Esophagus muscularis mucosa (tissue), 4 donors: ENCODE results near the gene ZBTB48. TPM values are rescaled to one million over a fixed set of nuclear protein-coding genes. Genes with fewer than 3 reads are reported as not detected.

Experiments used
- DNase-seq: peaks from one replicate; pipeline ENCODE4 v3.0.0-alpha.2; 2017; ENCODE audit errors: extremely low spot score
- H3K27ac ChIP-seq, 4 donors: fragments of 200-600 bp; sonication (generic); replicated peaks in 1 of 4; 1 replicate in 3 of 4; 2 replicates in 1 of 4; pipeline ENCODE4 v1.5.1; 2016 to 2019; ENCODE audit warnings: mild to moderate bottlenecking in 1 of 4
- H3K27me3 ChIP-seq, 4 donors: fragments of 200-600 bp; sonication (generic); one replicate each; pipeline versions ENCODE4 v1.5.1 to v1.6.0; 2016 to 2019
- H3K36me3 ChIP-seq, 4 donors: fragments of 200-600 bp; sonication (generic); one replicate each; pipeline ENCODE4 v1.5.1; 2016 to 2019
- H3K4me1 ChIP-seq, 4 donors: fragments of 200-600 bp; sonication (generic); one replicate each; pipeline ENCODE4 v1.5.1; 2016 to 2019
- H3K4me3 ChIP-seq, 4 donors: fragments of 200-600 bp; sonication (generic); 1 replicate in 2 of 4; 2 replicates in 2 of 4; pipeline ENCODE4 v1.5.1; 2016 to 2019; ENCODE audit warnings: mild to moderate bottlenecking in 4 of 4, moderate library complexity in 1 of 4
- H3K9me3 ChIP-seq, 4 donors: fragments of 200-600 bp; sonication (generic); 1 replicate in 3 of 4; 2 replicates in 1 of 4; pipeline ENCODE4 v1.5.1; 2016 to 2019
- EP300 ChIP-seq: sonication (generic); formaldehyde crosslinking; IDR thresholded peaks from one replicate; pipeline ENCODE4 v1.6.1; 2017; ENCODE audit warnings: antibody characterized with exemption
- POLR2A ChIP-seq: fragments of 450-650 bp; IDR thresholded peaks from one replicate; pipeline ENCODE4 v1.6.1; 2017; ENCODE audit warnings: antibody characterized with exemption, moderate library complexity, mild to moderate bottlenecking, low read depth
- POLR2AphosphoS5 ChIP-seq, 2 donors: sonication (generic); formaldehyde crosslinking; IDR thresholded peaks; one replicate each; pipeline ENCODE4 v1.6.1; 2017; ENCODE audit warnings: antibody characterized with exemption in 2 of 2
- WGBS: methylation state at CpG from one replicate; pipeline ENCODE4 v1.1.5; 2018; 5-methylcytosine and 5-hydroxymethylcytosine counted together
- intact Hi-C: fragments of 100-400 bp; cut with DNase I; formaldehyde crosslinking; loops from one replicate; pipeline ENCODE4 v1.15.1; 2023
- total RNA-seq, 4 donors: library from RNA; depleted of rRNA; stranded (reverse); fragments of >200 nt; gene quantifications; one replicate each; pipeline versions ENCODE4 v1.1.0 to v1.2.1, GENCODE V29; 2016
- TF ChIP-seq, protein P1 (sequence below), 3 experiments: fragments of 200-600 bp in 2 of 3; fragments of 450-650 bp in 1 of 3; sonication (generic) in 2 of 3; IDR thresholded peaks; one replicate each; pipeline ENCODE4 v1.5.1; 2017 to 2019; ENCODE audit warnings: antibody characterized with exemption in 3 of 3, mild to moderate bottlenecking in 2 of 3, moderate library complexity in 1 of 3

Gene ZBTB48
- total RNA-seq, 4 donors from 2014 or later: 15.0 to 24.9 (median 16.4) TPM

DNA sequence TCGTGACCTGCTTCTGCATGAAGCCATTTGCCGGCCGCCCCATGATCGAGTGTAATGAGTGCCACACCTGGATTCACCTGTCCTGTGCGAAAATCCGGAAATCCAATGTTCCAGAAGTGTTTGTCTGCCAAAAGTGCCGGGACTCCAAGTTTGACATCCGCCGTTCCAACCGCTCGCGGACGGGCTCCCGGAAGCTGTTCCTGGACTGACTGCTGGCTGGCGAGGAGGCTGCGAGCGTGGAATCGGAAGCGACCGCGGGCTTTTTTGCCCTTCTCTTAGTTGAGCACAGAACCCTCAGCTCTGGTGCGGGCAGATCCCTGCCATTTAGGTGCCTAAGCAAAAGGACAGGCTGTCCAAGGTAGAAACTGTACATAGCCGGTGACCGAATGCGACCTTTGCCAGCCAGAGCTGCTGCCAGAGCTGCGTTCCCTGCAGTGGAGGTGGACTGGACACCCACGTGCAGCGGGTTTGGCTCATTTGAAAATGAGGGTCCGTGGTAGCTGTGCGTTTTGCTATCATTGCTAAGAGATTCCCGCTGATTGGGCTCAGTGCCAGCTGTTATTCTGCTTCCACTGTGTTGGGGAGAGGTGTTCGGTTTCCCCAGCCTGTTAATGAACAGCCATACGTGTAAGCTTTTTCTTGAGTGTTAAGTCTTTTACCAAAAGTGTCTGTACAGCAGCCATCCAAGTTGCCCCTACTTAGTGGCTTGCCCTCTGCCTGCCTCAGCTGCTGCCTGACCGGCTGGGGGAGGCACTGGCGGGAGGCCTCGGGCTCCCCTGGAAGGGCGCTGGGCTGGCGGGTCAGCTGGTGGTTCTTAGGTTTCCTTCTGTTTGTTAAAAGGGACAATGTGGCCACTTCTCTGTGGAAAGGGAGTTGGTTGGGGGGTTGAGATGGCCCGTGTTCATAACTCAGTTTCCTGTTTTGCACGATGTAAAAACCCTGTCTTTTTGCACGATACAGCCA lies 41.9 kb downstream of the ZBTB48 start:
- peak overlapping the region; percentile 7 to 92 (median 71) for H3K27ac ChIP-seq
- no peak overlapping the region for H3K4me3 ChIP-seq
- no peak for DNase-seq
- no peaks in the 10 kb centered on the region for H3K9me3 ChIP-seq
- TF ChIP-seq, protein P1, sequence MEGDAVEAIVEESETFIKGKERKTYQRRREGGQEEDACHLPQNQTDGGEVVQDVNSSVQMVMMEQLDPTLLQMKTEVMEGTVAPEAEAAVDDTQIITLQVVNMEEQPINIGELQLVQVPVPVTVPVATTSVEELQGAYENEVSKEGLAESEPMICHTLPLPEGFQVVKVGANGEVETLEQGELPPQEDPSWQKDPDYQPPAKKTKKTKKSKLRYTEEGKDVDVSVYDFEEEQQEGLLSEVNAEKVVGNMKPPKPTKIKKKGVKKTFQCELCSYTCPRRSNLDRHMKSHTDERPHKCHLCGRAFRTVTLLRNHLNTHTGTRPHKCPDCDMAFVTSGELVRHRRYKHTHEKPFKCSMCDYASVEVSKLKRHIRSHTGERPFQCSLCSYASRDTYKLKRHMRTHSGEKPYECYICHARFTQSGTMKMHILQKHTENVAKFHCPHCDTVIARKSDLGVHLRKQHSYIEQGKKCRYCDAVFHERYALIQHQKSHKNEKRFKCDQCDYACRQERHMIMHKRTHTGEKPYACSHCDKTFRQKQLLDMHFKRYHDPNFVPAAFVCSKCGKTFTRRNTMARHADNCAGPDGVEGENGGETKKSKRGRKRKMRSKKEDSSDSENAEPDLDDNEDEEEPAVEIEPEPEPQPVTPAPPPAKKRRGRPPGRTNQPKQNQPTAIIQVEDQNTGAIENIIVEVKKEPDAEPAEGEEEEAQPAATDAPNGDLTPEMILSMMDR (IDR thresholded peaks at IDR 0.05): no peak
- TF ChIP-seq POLR2AphosphoS5 (IDR thresholded peaks at IDR 0.05) (no peak), POLR2A (no peak), EP300 (no peak)
- intact Hi-C loops: no loop called here
- H3K4me1 ChIP-seq: peaks cover 17 to 56% (median 43%) of the 10 kb centered on the region in 4 donors
- 91% methylated on average over 15 of the region's 41 CpGs for WGBS
- H3K27me3 ChIP-seq: no peaks in the 10 kb centered on the region
- H3K36me3 ChIP-seq: peaks cover 30 to 71% (median 49%) of the 10 kb centered on the region in 4 donors

GRCh38 chr1:6622396-6623152 lies 42.8 kb downstream of the ZBTB48 start:
- Histone ChIP-seq H3K27me3 (no peaks in the 10 kb centered on the region), H3K4me3 (no peak overlapping the region), H3K9me3 (no peaks in the 10 kb centered on the region), H3K36me3 (peaks cover 30 to 72% (median 50%) of the 10 kb centered on the region in 4 donors), H3K27ac (peak overlapping the region; percentile 52 to 92 (median 91)), H3K4me1 (peaks cover 17 to 59% (median 43%) of the 10 kb centered on the region in 4 donors)
- intact Hi-C loops: no loop called here
- 81% methylated on average over 9 of the region's 10 CpGs for WGBS
- TF ChIP-seq EP300: no peak
- TF ChIP-seq, protein P1 (IDR thresholded peaks at IDR 0.05): no peak
- DNase-seq: no peak

- Histone ChIP-seq H3K9me3 (no peaks in the 10 kb centered on the region), H3K36me3 (peaks cover 35 to 72% (median 54%) of the 10 kb centered on the region in 4 donors), H3K27ac (peak overlapping the region; percentile 84 to 92 (median 91)), H3K4me3 (no peak overlapping the region), H3K27me3 (no peaks in the 10 kb centered on the region), H3K4me1 (peaks cover 17 to 60% (median 46%) of the 10 kb centered on the region in 4 donors)
- no peak for DNase-seq
- WGBS: 69% methylated on average over 14 of the region's 14 CpGs
- TF ChIP-seq POLR2A (no peak), EP300 (no peak), POLR2AphosphoS5 (IDR thresholded peaks at IDR 0.05) (no peak)
- TF ChIP-seq, protein P1 (IDR thresholded peaks at IDR 0.05): no peak
- intact Hi-C loops: no loop called here
Measured at GRCh38 chr1:6623269-6623965, 43.6 kb downstream of the ZBTB48 start.

DNA sequence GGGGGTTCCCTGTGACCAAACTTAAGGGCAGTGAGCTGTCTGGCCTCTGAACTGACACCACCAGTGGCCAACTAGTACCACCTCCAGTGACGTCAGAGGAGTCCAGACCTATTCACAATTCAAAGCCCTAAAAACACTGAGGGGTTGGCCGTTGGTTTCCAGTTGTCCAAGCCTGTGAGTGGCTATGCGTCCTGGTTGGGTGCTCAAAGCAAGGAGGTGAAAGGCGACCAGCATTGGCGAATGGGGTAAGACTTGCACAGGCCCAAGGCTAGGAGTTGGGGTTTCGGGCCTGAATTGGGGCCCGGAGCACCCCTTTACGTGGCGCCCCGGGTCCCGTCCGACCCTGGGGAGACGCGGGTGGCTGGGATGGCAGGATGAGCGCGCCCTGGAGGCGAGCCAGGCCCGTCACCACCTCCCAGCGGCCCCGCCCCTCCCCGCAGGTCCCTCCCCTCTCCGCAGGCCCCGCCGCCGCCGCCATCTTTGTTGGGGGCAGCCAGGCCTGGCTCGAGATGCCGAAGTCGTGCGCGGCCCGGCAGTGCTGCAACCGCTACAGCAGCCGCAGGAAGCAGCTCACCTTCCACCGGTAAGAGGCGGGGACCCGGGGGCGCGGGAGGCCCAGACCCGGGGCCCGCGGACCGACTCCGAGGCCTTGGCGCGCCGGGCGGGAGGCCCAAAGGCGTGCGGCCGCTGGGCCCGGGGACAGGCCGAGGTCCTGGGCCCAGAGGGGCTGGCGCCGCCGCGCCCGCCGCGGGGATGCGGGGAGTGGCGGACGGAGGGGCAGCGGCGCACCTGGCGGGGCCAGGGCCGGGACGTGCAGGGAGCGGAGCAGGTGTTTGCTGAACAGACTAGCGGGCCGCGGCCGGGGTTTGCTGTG lies 45.2 kb downstream of the ZBTB48 start, which contains the start of gene THAP3:
THAP3 (plus strand) TSS at position 159 of the 874 bp plus-strand sequence; CDS start at position 510, 351 bp downstream.
- WGBS: 2% methylated on average over 17 of the region's 73 CpGs
- H3K36me3 ChIP-seq: peaks cover 42 to 72% (median 60%) of the 10 kb centered on the region in 4 donors
- intact Hi-C loops: loop anchor here (5.0 kb wide), 1 partner anchor 48 kb away; the partner anchor contains the start of gene ZBTB48

More for the DNA sequence above, 45.2 kb downstream of the ZBTB48 start, which contains the start of gene THAP3:
- Histone ChIP-seq H3K4me1 (peaks cover 17 to 64% (median 49%) of the 10 kb centered on the region in 4 donors), H3K27ac (peak within 1 kb of the TSS; percentile 84 to 92 (median 91)), H3K4me3 (peak within 1 kb of the TSS; percentile 76 to 99 (median 84)), H3K27me3 (no peaks in the 10 kb centered on the region), H3K9me3 (no peaks in the 10 kb centered on the region)
- peak; percentile 55 to 71 for TF ChIP-seq POLR2AphosphoS5 (IDR thresholded peaks at IDR 0.05)
- TF ChIP-seq, protein P1 (IDR thresholded peaks at IDR 0.05): no peak
- peak; percentile 97 for DNase-seq
